HG02981 (cell line): ENCODE data around the gene PTPRT.

Experiments
- ATAC-seq: cut with Tn5 transposase; IDR thresholded peaks from one replicate; pipeline ENCODE4 v1.9.1; 2021; ENCODE audit warnings: mild to moderate bottlenecking, moderate library complexity; ENCODE audit not compliant: unreplicated experiment

Gene PTPRT

DNA sequence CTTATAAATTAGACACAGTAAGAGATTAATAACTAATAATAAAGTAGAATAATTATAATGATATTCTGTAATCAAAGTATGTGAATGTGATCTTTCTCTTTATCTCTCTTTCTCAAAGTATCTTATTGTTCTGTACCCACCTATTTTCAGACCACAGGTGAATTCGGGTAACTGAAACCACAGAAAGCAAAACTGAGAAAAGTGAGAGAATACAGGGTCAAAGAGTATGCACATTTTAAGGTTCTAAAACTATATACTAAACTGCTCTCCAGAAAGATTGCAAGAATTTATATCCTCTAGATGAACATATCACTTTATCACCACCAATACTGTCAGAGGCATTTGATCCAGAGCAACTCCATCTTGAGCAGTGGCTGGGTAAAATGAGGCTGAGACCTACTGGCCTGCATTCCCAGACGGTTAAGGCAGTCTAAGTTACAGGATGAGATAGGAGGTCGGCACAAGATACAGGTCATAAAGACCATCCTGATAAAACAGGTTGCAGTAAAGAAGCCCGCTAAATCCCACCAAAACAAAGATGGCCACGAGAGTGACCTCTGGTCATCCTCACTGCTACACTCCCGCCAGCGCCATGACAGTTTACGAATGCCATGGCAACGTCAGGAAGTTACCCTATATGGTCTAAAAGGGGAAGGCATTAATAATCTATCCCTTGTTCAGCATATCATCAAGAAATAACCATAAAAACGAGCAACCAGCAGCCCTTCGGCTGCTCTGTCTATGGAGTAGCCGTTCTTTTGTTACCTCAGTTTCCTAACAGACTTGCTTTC is 211.3 kb downstream of the PTPRT start:
- no peak for ATAC-seq

DNA sequence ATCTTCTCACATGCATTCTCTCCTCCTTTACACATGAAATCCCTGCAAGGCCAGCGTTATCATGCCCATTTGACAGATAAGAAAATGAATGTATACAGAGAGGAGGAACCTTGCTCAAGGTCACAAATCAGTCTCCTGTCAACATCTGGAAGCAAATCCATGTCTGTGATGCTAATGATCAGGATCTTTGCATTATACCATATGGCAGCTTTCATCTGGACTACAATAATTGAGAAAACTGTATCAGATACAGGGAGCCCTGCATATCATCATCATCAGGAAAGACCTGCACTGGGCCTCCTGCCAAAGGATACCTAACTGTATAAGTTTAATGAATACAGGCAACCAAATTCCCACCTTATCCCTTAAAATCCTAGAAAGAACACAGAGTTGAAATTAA is 213.7 kb downstream of the PTPRT start:
- no peak for ATAC-seq

DNA sequence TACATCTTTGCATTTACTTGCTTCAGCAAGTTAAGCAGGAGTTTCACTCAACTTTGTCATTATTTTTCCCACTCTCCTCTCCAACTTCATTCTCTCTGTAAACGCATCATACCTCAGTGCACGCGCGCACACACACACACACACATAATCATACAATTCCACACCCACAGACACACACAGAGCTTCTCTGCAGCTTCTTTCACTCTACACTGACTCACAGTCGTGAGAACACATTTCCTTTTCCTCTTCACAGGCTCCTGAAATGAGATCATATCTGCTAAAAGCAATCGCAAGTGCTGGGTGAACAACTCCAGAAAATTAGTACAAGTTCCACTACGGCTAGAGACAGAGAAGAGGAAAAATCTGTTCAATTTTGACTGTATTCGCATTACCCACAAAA is 215.4 kb downstream of the PTPRT start:
- ATAC-seq, result no peak

DNA sequence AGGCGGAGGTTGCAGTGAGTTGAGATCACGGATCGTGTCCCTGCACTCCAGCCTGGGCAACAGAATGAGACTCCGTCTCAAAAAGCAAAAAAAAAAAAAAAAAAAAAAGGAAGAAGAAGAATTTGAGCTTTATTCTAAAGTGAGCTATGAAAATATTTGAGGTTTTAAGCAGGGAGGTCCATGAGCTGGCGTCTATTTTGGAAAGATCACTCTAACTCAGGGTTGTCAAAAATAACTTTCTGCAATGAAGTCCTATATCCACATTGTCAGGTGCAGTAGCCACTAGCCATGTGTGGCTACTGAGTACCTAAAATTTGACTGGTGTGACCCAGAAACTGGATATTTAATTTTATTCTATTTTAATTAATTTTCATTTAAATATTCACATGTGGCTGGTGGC is 217.1 kb downstream of the PTPRT start:
- ATAC-seq, result no peak

DNA sequence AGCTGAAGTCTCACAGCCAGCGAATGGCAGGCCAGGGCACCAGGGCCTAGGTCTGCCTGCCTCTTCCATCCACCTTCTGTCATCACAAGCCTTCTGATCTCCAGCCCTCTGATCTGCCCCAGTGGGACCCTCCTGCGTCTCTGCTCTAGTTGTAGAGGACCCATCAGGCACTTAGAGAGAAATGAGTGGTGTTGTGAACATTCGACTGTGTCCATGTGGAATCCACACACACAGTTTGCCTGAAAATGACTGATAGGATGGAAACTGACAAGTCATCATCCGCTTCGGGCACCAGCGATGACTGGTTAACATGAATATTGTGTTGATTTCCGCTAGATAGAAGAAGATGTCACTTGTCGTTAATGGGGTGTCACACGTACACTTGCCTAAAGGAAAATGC is 221.0 kb downstream of the PTPRT start:
- no peak for ATAC-seq

DNA sequence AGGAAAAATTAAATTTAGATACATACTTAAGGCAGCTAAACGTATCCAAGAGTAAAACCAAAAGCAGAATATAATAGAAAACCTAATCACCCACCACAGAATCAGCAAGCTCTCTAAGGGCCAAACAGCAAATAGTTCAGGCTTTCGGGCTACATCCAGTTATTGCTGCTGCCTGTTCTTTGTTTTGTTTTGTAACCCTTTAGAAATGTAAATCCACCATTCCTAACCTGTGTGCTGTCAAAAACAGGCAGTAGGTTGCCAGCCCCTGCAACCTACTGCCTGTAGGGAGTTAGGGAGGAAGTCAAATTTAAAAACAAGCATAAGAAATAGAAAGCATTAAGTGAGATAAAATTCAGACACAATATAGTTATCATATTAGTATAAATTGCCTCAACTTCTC is 225.9 kb downstream of the PTPRT start:
- ATAC-seq, result no peak

DNA sequence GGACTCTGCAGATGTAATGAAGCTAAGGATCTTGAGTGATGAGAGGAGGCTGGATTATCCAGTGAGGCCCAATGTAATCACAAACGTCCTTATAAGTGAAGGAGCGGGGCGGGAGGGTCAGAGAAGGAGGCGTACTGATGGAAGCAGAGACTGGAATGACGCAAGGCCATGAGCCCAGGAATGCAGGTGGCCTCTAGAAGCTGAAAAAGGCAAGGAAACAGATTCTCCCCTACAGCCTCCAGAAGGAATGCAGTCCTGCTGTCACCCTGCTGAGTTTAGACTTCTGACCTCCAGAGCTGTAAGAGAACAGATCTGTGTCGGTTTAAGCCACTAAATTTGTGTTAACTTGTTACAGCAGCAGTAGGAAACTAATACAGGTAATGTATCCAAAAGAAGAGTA is 227.9 kb downstream of the PTPRT start:
- ATAC-seq, result no peak

DNA sequence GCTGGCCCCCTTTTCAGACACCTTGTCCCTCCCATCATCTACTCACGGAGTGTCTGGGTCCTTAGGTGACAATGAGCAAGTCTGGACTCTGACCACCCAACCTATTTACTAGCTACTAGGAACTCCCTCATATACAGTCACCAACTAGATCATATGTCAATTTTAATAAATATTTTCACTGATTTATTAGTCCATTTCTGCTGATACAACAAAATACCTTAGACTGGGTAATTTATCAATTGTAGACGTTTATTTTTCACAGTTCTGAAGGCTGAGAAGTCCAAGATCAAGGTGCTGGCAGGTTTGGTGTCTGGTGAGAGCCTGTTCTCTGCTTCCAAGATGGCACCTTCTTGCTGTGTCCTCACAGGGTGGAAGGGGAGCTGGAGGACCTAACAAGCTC is 229.7 kb downstream of the PTPRT start:
- ATAC-seq, result no peak

DNA sequence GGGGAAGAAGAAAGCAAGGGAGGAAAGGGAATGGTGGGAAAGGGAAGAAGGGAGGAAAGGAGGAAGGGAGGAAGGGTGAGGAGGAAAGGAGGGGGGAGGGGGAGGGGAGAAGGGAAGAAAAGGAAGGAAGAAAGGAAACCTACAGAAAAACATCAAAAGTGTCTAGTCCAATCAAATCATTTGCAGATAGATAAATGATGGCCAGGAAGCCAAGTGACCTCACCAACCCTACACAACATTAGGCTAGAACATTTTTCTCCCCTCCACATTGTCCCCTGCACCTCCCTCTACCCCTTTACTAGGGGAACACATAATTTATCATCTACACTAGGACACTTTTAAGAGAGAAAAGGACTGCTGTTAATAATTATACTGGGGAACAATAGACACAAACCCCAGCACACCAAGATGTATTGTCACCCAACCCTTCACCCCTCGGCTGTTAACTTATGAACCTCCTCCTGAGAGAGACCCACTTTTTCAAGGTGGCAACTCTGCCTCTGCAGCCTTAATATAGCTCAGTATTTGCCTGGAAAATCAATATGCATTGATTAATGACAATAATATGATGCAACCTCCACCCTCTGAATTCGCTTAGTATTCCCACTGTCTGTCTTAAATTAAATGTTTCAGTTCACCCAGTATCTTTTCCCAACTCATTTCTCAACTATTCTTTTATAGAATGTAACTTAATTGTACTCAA is 231.2 kb downstream of the PTPRT start:
- ATAC-seq, result no peak

DNA sequence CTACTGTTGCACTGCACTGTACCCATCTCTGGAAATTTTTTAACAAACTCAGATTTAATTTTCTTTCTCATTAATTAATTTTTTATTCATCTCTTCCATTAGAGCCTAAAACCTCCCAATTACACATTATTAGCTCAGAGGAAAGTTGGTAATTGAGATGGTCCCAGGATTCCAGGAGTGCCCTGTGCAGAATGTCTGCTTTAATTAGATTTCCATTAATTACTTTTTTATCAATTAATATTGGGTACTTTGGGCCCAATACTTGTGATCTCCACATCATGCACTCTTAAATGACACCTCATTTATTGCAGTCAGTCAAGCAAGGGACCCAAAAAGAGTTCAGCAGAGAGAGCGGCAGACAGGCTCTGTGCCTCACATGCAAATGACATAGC is 232.0 kb downstream of the PTPRT start:
- ATAC-seq, result no peak

DNA sequence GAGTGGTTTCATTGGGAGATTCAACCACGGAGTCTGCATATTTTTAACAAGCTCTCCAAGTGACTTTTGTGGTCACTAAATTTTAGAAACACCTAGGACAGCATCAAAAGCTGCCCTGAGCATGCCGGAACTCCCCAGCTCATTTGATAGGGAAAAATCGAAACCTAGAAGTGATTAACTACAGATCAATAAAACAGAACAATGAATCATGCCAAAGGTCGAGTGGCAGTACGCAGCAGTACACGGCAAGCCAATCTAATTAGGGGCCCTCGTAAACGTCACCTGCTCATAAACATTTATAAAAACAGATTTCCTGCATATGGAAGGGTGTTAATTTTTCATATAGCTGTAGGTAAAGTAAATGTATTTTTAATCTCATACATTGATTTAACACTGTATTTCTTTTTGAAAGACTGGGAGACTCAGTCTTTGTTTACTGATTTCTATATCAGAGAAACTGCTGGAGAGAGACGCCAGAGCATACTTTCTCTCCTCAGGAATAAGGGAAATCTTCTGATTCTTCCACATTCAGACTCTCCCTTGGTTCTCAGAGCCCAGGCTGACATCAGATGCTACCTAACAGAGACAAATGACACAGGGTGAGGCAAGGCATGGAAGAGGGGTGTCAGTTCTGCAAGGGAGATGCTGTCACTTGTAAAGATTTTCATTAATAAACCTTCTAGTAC is 232.5 kb downstream of the PTPRT start:
- ATAC-seq, result no peak

DNA sequence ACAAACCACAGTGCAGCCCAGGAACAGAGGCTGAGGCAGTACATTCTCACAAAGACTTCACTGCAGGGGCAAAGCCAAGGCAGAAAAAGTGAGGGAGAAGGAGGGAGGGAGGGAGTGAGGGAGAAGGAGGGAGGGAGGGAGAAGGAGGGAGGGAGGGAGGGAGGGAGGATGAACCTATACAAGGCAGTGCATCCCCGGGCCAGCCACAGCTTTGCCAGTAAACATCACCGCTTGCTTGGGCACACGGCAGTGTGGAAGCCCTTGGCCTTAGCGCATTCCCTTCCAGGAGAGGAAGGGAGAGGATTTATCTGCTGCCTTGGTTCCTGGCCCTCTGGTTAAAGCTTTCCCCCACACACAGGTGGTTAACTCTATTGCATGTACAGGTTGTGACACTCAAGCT is 234.0 kb downstream of the PTPRT start:
- ATAC-seq, result no peak

DNA sequence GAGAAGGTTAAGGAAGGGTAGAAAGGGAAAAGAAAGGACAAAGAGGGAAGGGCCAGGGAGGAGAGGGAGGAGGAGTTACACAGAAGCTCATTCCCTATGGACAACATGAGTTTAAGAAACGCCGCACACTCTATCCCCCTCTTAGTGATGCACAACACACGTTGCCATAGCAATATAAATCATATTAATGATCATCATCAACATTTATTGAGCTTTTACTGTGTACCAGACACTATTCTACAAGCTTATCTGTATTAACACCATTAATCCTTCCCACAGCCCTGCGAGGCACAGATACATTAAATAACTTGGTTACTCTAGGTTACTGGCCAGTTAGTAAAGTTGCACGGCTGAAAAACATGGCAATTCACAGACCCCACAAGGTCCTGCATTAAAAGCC is 234.8 kb downstream of the PTPRT start:
- ATAC-seq, result no peak

DNA sequence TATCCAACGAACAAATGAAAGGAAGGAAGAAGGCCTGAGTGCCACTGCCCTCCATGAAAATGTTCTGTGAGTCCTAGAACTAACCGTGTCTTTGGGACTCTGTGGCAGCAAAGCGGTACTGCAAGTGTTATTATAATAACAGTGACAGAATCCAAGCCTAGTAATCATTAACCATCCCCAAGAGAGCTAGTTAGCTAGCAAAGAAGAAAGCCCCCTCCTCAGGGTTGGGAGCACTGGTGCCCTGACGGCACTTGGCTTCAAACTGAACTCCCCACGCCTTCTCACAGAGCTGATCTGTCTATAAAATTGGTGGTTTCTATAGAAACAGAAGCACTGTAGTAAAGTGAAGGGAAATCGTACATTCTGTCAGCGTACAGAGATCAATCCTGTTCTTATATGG is 239.8 kb downstream of the PTPRT start:
- ATAC-seq, result no peak

DNA sequence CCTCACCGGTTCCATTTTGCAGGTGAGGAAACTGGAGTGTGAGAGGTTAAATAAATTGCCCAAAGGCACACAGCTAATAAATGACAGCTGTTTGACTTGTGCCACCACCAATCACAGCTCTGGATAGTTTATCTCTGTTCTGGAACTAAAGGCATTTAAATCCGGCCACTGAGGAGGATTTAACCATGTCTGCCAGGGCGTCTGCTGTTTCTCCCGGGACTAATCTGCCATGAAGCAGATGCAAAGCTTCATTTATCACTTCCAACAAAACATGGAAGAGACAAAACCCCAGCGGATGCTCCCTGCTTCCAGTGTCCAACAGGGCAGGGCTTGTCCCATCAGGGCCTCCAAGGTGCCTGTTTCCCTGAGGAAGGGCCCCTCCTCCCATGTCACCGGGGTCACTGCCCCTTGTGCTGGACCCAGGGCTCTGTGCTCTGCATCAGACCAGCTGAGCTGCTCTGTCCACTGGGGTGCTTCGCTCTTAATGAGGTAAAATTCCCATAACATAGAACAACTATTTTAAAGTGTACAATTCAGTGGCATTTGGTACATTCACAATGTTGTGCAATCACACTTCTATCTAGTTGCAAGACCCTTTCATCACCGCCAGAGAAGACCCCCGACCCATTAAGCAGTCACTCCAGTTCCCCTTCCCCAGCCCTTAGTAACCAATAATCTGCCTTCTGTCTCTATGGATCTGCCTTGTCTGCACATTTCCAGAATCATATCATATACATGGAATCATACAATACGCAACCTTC is 244.3 kb downstream of the PTPRT start:
- no peak for ATAC-seq

DNA sequence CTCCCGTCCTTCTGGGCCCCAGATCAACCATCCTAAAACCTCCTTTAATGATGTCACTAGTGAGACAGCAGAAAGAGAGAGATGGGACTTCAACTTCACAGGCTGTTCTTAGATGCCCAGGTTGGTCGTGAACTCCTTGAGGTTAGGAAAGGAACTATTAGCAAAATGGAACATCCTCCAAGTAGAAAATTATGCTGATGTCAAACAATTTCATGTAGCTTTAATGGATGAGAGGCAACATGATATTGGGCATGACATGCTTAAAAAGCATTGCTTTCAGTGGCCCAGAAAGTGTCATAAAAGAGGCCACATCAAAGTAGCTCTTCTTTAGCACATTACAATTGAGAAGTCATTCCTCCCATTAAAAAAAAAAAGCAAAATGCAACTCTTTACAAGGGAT is 248.1 kb downstream of the PTPRT start:
- ATAC-seq, result no peak

DNA sequence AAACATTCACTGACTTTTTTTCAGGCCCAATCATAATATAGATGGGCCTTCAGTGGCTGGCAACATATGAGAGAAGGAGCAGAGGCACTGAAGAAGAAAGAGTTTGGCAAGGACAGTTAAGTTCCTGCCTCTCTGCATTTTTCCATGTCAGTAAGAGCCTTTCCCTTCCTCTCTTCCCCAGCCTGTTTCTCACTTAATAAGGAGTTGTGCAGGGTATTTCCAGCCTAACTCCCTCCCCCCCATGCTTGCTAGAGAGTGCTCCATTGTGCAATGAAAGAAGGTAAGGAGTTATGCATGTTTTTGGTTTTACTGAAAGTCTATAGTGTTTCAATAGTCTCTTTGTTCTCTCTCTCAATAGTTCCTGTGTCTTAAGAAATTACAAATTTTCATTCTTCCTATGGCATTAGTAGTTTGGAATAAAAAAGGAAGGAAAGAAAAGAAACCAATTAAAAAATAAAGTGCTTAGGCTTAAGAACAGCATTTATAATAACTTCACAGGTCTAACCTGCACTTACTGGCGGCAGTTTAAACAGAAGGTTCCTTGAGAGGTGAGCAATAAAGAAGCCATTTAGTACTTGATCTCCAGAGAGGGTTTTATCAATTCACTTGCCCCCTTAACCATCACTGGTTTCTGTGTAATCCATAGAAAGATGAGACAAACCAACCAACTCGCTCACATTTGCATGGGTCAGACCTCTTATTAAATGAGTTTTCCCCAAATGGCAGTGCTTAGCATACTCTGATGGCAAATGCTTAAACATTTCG is 251.1 kb downstream of the PTPRT start:
- ATAC-seq, result no peak

DNA sequence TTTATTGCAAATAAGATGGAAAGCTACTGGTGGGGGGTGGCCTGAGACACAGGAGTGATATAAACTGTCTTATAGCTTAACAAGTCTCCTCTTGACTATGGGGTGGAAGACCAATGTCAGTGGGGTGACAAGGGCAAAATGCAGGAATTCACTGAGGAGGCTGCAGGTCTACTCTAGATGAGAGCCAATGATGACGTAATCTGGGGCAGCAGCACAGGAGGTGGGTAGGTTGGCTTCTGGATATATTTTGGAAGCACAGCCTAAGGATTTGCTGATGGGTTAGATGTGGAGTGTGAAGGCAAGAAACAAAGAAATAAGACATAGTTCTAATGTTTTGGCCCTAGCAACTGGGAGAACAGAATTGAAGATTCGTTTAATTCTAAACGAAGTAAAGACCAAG is 253.2 kb downstream of the PTPRT start:
- ATAC-seq, result no peak

DNA sequence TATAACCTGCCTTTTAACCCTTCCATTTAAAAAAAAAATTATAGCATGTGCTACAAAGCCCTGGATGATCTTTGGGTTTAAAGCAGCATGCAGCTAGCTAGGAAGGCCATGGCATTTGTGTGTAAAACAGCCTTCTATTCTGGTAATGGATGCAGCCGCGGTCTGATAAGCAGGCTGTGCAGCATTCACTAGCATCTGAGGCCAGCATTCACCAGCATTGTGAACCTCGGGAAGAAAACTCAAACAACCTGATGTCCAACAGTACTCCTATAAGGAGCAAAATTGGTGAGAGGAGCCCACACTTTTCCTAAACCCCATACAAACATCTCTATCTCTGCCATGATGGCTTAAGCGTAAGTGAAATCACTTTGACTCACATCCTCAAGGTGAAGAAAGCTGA is 265.5 kb downstream of the PTPRT start:
- no peak for ATAC-seq

DNA sequence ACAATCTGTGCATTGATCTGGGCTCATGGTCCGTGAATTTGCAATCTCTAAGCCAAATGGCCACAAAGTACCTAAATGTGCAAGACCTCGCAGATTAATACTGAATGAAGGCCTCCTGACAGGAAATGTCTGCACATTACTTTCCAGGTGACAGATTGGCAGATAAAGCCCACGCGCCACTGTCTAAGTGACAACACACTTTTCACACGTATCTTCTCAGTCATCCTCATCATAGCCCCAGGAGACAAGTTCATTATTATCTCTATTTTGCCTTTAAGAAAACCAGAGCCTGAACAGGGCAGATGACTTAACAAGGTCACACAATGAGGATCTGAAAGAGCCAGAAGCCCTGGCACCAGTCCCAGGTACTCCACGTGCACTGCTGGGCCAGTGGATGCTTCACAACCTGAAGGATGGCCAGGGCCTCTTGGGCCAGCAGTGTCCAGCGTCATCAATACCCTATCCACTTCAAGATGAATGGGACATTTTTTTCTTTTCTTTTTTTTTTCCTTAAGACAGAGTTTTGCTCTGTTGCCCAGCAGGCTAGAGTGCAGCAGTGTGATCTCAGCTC is 266.3 kb downstream of the PTPRT start:
- ATAC-seq, result no peak
